ENCODE measurements around the gene LRRFIP1.

- no peak for TF ChIP-seq CTCF (IDR thresholded peaks at IDR 0.05; ENCODE audit: low read length)
- TF ChIP-seq EZH2 (optimal IDR thresholded peaks at IDR 0.05; ENCODE audit: low read depth, low read length) = no peak
Measured at GRCh38 chr2:237736783-237737182, 109.4 kb downstream of the LRRFIP1 start.

Data from MM.1S (cell line).